SH-SY5Y (cell line): ENCODE measurements around the gene TNS3.

Experiments
- GATA2 ChIP-seq: IDR thresholded peaks from 2 replicates; pipeline ENCODE4 v1.6.1; 2011; ENCODE audit warnings: mild to moderate bottlenecking, low read depth, low read length
- GATA3 ChIP-seq: IDR thresholded peaks from 2 replicates; pipeline ENCODE4 v1.6.1; 2011; ENCODE audit warnings: low read depth, mild to moderate bottlenecking, low read length, moderate library complexity

TNS3 gene

GRCh38 chr7:47536661-47537611 lies 45.0 kb downstream of the TNS3 start:
- 0 out of 2 replicates have a peak, but pooled peaks have one; percentile 24 for TF ChIP-seq GATA2
- no peak for TF ChIP-seq GATA3

GRCh38 chr7:47535704-47536628 lies 45.9 kb downstream of the TNS3 start:
- TF ChIP-seq GATA3 (no peak), GATA2 (no peak)

- no peak for TF ChIP-seq GATA2
- TF ChIP-seq GATA3 = no peak
Observed at GRCh38 chr7:47535035-47535703, 46.7 kb downstream of the TNS3 start.

- TF ChIP-seq GATA2 (no peak), GATA3 (no peak)
Observed at GRCh38 chr7:47534322-47535034, 47.4 kb downstream of the TNS3 start.

- TF ChIP-seq GATA2 (no peak), GATA3 (no peak)
Observed at GRCh38 chr7:47531584-47532492, 50.1 kb downstream of the TNS3 start.

GRCh38 chr7:47529826-47530555 lies 51.9 kb downstream of the TNS3 start:
- no peak for TF ChIP-seq GATA2
- TF ChIP-seq GATA3 = no peak

GRCh38 chr7:47529405-47529804 lies 52.5 kb downstream of the TNS3 start:
- no peak for TF ChIP-seq GATA3

- TF ChIP-seq GATA2 = no peak
- no peak for TF ChIP-seq GATA3
Observed at GRCh38 chr7:47528471-47528870, 53.4 kb downstream of the TNS3 start.

GRCh38 chr7:47526466-47526865 lies 55.4 kb downstream of the TNS3 start:
- TF ChIP-seq GATA2 (no peak), GATA3 (no peak)

- TF ChIP-seq GATA3 = no peak
Observed at GRCh38 chr7:47525066-47525623, 56.8 kb downstream of the TNS3 start.

- TF ChIP-seq GATA2 = no peak
Observed at GRCh38 chr7:47523401-47523800, 58.5 kb downstream of the TNS3 start.
